Mammary epithelial cell (primary cell): ENCODE measurements around the gene HEY2.

ENCODE experiments used
- EZH2 ChIP-seq: IDR thresholded peaks from 2 replicates; pipeline ENCODE4 v1.6.1; 2012; ENCODE audit warnings: low read length, inconsistent platforms, borderline replicate concordance
- TF ChIP-seq, protein P1 (sequence below), 2 donors: IDR thresholded peaks in 1 of 2; conservative IDR thresholded peaks in 1 of 2; 2 replicates each; pipeline ENCODE4 v1.5.1; 2011 to 2012; ENCODE audit warnings: inconsistent platforms in 2 of 2, low read length in 2 of 2, mild to moderate bottlenecking in 2 of 2, control low read depth in 1 of 2, low read depth in 1 of 2; ENCODE audit not compliant: insufficient read depth in 1 of 2; ENCODE audit errors: extremely low read depth in 1 of 2

GRCh38 chr6:125738276-125738675 lies 11.2 kb upstream of the HEY2 start:
- no peak for TF ChIP-seq EZH2
- TF ChIP-seq, protein P1, sequence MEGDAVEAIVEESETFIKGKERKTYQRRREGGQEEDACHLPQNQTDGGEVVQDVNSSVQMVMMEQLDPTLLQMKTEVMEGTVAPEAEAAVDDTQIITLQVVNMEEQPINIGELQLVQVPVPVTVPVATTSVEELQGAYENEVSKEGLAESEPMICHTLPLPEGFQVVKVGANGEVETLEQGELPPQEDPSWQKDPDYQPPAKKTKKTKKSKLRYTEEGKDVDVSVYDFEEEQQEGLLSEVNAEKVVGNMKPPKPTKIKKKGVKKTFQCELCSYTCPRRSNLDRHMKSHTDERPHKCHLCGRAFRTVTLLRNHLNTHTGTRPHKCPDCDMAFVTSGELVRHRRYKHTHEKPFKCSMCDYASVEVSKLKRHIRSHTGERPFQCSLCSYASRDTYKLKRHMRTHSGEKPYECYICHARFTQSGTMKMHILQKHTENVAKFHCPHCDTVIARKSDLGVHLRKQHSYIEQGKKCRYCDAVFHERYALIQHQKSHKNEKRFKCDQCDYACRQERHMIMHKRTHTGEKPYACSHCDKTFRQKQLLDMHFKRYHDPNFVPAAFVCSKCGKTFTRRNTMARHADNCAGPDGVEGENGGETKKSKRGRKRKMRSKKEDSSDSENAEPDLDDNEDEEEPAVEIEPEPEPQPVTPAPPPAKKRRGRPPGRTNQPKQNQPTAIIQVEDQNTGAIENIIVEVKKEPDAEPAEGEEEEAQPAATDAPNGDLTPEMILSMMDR (conservative IDR thresholded peaks at IDR 0.05 in 1 of 2, IDR thresholded peaks at IDR 0.05 in 1 of 2; ENCODE audit: extremely low read depth in 1 of 2, insufficient read depth in 1 of 2, low read depth in 1 of 2, low read length in 2 of 2), result no peak
